ENCODE data around the gene NDUFS5. TPM values are rescaled to one million over a fixed set of nuclear protein-coding genes. Genes with fewer than 3 reads are reported as not detected.
"Not testable (repeated sequence)": the region's sequence is repeated elsewhere in the genome, so short reads cannot be mapped to it uniquely, and the experiment has no call there.

NDUFS5 gene
- total and polyA plus RNA-seq, 3 donors from 2014 or later = 211 to 354 (median 298) TPM

DNA sequence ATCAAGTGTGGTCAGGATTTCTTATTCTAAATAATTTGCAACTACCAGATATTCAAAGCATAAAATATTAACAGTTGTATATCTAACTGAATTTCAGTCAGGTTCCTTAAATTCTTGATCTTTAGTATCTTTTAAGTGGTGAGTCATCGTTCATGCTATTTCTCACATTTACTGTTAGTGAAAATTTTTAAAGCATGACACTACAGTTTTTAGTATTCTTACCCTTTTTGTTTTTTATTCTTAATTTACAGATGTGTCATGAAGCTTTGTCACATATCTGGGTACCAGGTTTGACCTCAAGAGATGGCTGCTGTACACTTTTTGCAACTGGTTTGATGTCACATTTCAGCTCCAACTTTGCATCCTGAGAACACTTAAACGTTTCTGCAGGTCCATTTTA lies 22.4 kb upstream of the NDUFS5 start:
- WGBS, 2 donors = 74 to 87% methylated on average over 2 of the region's 2 CpGs
- TF ChIP-seq POLR2A (IDR thresholded peaks at IDR 0.05) = no peak
- no peak for TF ChIP-seq CTCF (IDR thresholded peaks at IDR 0.05)
- Histone ChIP-seq H3K9me3 (no peaks in the 10 kb centered on the region), H3K36me3 (ENCODE audit: low read depth, missing control alignments) (no peaks in the 10 kb centered on the region), H3K4me1 (no peaks in the 10 kb centered on the region), H3K4me3 (no peak overlapping the region), H3K27ac (no peak overlapping the region), H3K27me3 (no peaks in the 10 kb centered on the region)
- intact Hi-C loops (cut with DNase I; ENCODE audit: low total_unique reads) = no loop called here
- DNase-seq = no peak

GRCh38 chr1:39006287-39006686 lies 19.9 kb upstream of the NDUFS5 start:
- H3K4me1 ChIP-seq = no peaks in the 10 kb centered on the region
- 69 to 95% methylated on average over 2 of the region's 2 CpGs for WGBS, 2 donors
- DNase-seq = no peak
- intact Hi-C loops (cut with DNase I; ENCODE audit: low total_unique reads) = no loop called here
- H3K9me3 ChIP-seq = no peaks in the 10 kb centered on the region
- TF ChIP-seq CTCF (IDR thresholded peaks at IDR 0.05) (no peak), POLR2A (IDR thresholded peaks at IDR 0.05) (no peak)
- H3K27ac ChIP-seq = no peak overlapping the region
- H3K4me3 ChIP-seq = no peak overlapping the region
- H3K36me3 ChIP-seq (ENCODE audit: low read depth, missing control alignments) = no peaks in the 10 kb centered on the region
- no peaks in the 10 kb centered on the region for H3K27me3 ChIP-seq

DNA sequence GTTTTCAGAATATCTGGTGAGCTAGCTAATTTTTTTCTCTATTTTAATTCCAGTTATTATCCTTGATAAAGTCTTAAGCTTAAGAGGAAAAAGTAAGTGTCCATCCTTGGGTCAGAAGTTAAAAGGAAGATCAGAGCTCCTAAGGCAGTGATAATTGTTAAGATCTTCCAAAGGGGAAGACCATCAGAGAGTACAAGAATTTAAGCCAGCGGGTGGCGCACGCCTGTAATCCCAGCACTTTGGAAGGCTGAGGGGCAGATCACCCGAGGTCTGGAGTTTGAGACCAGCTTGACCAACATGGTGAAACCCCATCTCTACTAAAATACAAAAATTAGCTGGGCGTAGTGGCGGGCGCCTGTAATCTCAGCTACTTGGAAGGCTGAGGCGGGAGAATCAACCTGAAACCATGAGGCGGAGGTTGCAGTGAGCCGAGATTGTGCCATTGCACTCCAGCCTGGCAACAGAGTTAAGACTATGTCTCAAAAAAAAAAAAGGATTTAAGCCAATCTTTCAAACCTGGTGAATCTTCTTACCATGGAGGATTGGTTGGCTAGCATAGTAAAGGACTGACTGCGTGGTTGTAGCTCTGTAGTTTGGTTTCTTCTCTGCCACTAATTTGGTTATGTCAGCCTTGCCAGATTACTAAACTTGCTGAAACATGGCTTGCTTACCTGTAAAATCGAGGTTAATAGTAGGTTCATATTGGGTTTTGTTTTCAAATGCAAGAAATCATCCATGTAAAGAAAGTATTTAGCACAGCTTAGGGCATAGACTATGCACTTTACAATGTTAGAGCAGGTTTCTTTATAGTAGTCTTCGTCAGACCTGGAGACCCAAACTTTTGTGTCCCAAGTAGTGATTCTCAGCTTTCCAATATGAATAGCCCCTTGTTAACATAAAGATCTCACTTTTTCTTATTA lies 19.2 kb upstream of the NDUFS5 start:
- intact Hi-C loops (cut with DNase I; ENCODE audit: low total_unique reads) = no loop called here
- WGBS, 2 donors = 89 to 91% methylated on average over 13 of the region's 13 CpGs

GRCh38 chr1:39014956-39015355 lies 11.2 kb upstream of the NDUFS5 start:
- 91 to 94% methylated on average over 7 to 8 of the region's 8 CpGs for WGBS, 2 donors
- DNase-seq; H3K27ac ChIP-seq; H3K36me3 ChIP-seq (ENCODE audit: low read depth, missing control alignments); H3K27me3 ChIP-seq; H3K4me3 ChIP-seq; intact Hi-C loops (cut with DNase I; ENCODE audit: low total_unique reads); H3K4me1 ChIP-seq; H3K9me3 ChIP-seq: not testable (repeated sequence)

More for the DNA sequence above, 19.2 kb upstream of the NDUFS5 start:
- no peaks in the 10 kb centered on the region for H3K9me3 ChIP-seq
- TF ChIP-seq CTCF (IDR thresholded peaks at IDR 0.05) (no peak), POLR2A (IDR thresholded peaks at IDR 0.05) (no peak)
- no peaks in the 10 kb centered on the region for H3K27me3 ChIP-seq
- DNase-seq = no peak
- H3K4me1 ChIP-seq = no peaks in the 10 kb centered on the region
- no peak overlapping the region for H3K27ac ChIP-seq
- H3K4me3 ChIP-seq = no peak overlapping the region
- no peaks in the 10 kb centered on the region for H3K36me3 ChIP-seq (ENCODE audit: low read depth, missing control alignments)

GRCh38 chr1:39016604-39017171 lies 9.5 kb upstream of the NDUFS5 start:
- Histone ChIP-seq H3K9me3 (no peaks in the 10 kb centered on the region), H3K27ac (no peak overlapping the region), H3K4me3 (no peak overlapping the region), H3K36me3 (ENCODE audit: low read depth, missing control alignments) (no peaks in the 10 kb centered on the region), H3K4me1 (no peaks in the 10 kb centered on the region), H3K27me3 (no peaks in the 10 kb centered on the region)
- no peak for DNase-seq
- TF ChIP-seq POLR2A (IDR thresholded peaks at IDR 0.05) = no peak
- TF ChIP-seq CTCF (IDR thresholded peaks at IDR 0.05) = no peak
- intact Hi-C loops (cut with DNase I; ENCODE audit: low total_unique reads) = no loop called here
- 68 to 83% methylated on average over 10 of the region's 10 CpGs for WGBS, 2 donors
